SU-DHL-6 (cell line): ENCODE results near the gene C13orf46.
"Not testable (repeated sequence)": the region's sequence is repeated elsewhere in the genome, so short reads cannot be mapped to it uniquely, and the experiment has no call there.

Source experiments
- H2AFZ ChIP-seq: fragments of 200-600 bp; sonication (generic); 2 replicates; pipeline ENCODE4 v1.6.1; 2014; ENCODE audit warnings: low read depth, mild to moderate bottlenecking, moderate library complexity, mixed read lengths, antibody characterized with exemption, low read length; ENCODE audit not compliant: severe bottlenecking
- H3F3A ChIP-seq: fragments of 200-600 bp; shearing (Covaris generic); 2 replicates; pipeline ENCODE4 v1.6.0; 2016; ENCODE audit warnings: antibody characterized with exemption, mild to moderate bottlenecking; ENCODE audit not compliant: insufficient read depth
- H3K27ac ChIP-seq: fragments of 200-600 bp; sonication (generic); 2 replicates; pipeline ENCODE4 v1.5.1; 2016; ENCODE audit warnings: low read depth, mild to moderate bottlenecking, low read length, moderate library complexity, mixed read lengths
- H3K27me3 ChIP-seq: fragments of 200-600 bp; sonication (generic), shearing (Covaris generic); 2 replicates; pipeline ENCODE4 v1.6.0; 2014; ENCODE audit warnings: mild to moderate bottlenecking, low read length
- H3K36me3 ChIP-seq: fragments of 200-600 bp; sonication (generic); 2 replicates; pipeline ENCODE4 v1.6.1; 2014; ENCODE audit warnings: mild to moderate bottlenecking, low read length, mixed read lengths
- H3K4me2 ChIP-seq: fragments of 300-600, 200-600 bp; shearing (Covaris generic), sonication (generic); 2 replicates; pipeline ENCODE4 v1.6.0; 2014; ENCODE audit warnings: low read length, low read depth, mild to moderate bottlenecking; ENCODE audit not compliant: poor library complexity, severe bottlenecking
- H3K4me3 ChIP-seq: fragments of 200-600 bp; sonication (generic); 2 replicates; pipeline ENCODE4 v1.5.1; 2014; ENCODE audit warnings: antibody characterized with exemption, low read length, mild to moderate bottlenecking, mixed read lengths; ENCODE audit not compliant: insufficient read depth, poor library complexity, severe bottlenecking
- H3K79me2 ChIP-seq: fragments of 200-600 bp; sonication (generic); 2 replicates; pipeline ENCODE4 v1.6.1; 2014; ENCODE audit warnings: mild to moderate bottlenecking, low read length, moderate library complexity; ENCODE audit not compliant: insufficient read depth
- H3K9ac ChIP-seq: fragments of 200-600 bp; sonication (generic); 2 replicates; pipeline ENCODE4 v1.7.0; 2014; ENCODE audit warnings: mild to moderate bottlenecking, low read length
- H3K9me2 ChIP-seq: fragments of 200-600 bp; sonication (generic); replicated peaks from 2 replicates; pipeline ENCODE4 v1.6.1; 2014; ENCODE audit warnings: low read length; ENCODE audit not compliant: insufficient read depth
- H3K9me3 ChIP-seq: fragments of 200-600 bp; sonication (generic); 2 replicates; pipeline ENCODE4 v1.6.1; 2014; ENCODE audit warnings: low read length, mixed read lengths; ENCODE audit not compliant: insufficient read depth
- H4K20me1 ChIP-seq: fragments of 200-600 bp; sonication (generic); 2 replicates; pipeline ENCODE4 v1.6.1; 2014; ENCODE audit warnings: low read depth, mild to moderate bottlenecking, antibody characterized with exemption, low read length, moderate library complexity, mixed read lengths
- EZH2phosphoT487 ChIP-seq: fragments of 200-600 bp; sonication (generic), shearing (Covaris generic); conservative IDR thresholded peaks from 2 replicates; pipeline ENCODE4 v1.6.1; 2018; ENCODE audit warnings: mild to moderate bottlenecking, antibody characterized with exemption, low read length, moderate library complexity, mixed read lengths
- TF ChIP-seq, protein P1 (sequence below): fragments of 200-600 bp; sonication (generic); IDR thresholded peaks from one replicate; pipeline ENCODE4 v1.5.1; 2017; ENCODE audit warnings: antibody characterized with exemption, mild to moderate bottlenecking, low read length, moderate library complexity; ENCODE audit not compliant: insufficient read depth, poor library complexity, severe bottlenecking

Gene C13orf46

DNA sequence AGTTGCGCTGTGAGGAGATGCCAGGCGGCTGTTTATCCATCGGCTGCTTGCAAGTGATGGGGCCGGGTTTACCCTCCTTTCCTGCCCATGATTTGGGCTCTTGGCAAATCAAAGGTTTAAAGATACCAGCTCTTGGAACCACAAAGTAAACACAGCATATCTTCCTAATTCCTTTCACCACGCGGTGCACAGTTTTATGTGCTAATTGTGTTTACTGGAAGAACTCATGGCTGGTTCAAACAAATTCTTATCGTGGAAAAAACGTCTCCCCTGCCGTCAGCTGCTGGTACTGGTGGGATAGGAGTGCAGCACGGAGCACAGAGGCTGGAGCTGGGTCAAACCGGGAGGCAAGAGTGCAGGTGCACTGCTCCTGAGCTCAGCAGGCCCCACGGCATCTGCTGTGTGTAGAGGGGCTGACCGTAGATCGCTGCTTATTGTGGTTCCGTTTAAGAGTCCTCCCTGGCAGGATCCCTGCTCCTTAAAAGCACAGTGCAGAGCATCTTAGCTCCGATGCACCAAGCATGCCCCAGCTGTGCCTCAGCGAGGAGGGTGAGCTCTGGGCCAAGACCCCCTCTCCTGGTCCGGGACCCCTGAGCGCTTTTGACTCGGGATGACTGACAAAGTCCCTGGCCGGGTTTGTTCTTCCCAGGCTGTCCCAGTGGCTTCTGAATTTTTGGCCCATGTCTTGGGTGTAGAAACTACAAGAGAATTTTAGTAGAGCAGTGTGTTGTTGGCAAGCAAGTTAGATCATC lies 58.7 kb downstream of the C13orf46 start:
- Histone ChIP-seq H3K4me2 (no peak overlapping the region), H3K9ac (no peak overlapping the region), H4K20me1 (no peaks in the 10 kb centered on the region), H3F3A (no peaks in the 10 kb centered on the region), H3K9me2 (no peaks in the 10 kb centered on the region), H3K36me3 (no peaks in the 10 kb centered on the region), H3K27me3 (no peaks in the 10 kb centered on the region), H3K4me3 (no peak overlapping the region), H2AFZ (no peak overlapping the region), H3K9me3 (no peaks in the 10 kb centered on the region), H3K79me2 (no peaks in the 10 kb centered on the region), H3K27ac (no peak overlapping the region)
- TF ChIP-seq EZH2phosphoT487, result no peak
- TF ChIP-seq, protein P1, sequence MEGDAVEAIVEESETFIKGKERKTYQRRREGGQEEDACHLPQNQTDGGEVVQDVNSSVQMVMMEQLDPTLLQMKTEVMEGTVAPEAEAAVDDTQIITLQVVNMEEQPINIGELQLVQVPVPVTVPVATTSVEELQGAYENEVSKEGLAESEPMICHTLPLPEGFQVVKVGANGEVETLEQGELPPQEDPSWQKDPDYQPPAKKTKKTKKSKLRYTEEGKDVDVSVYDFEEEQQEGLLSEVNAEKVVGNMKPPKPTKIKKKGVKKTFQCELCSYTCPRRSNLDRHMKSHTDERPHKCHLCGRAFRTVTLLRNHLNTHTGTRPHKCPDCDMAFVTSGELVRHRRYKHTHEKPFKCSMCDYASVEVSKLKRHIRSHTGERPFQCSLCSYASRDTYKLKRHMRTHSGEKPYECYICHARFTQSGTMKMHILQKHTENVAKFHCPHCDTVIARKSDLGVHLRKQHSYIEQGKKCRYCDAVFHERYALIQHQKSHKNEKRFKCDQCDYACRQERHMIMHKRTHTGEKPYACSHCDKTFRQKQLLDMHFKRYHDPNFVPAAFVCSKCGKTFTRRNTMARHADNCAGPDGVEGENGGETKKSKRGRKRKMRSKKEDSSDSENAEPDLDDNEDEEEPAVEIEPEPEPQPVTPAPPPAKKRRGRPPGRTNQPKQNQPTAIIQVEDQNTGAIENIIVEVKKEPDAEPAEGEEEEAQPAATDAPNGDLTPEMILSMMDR, result no peak

DNA sequence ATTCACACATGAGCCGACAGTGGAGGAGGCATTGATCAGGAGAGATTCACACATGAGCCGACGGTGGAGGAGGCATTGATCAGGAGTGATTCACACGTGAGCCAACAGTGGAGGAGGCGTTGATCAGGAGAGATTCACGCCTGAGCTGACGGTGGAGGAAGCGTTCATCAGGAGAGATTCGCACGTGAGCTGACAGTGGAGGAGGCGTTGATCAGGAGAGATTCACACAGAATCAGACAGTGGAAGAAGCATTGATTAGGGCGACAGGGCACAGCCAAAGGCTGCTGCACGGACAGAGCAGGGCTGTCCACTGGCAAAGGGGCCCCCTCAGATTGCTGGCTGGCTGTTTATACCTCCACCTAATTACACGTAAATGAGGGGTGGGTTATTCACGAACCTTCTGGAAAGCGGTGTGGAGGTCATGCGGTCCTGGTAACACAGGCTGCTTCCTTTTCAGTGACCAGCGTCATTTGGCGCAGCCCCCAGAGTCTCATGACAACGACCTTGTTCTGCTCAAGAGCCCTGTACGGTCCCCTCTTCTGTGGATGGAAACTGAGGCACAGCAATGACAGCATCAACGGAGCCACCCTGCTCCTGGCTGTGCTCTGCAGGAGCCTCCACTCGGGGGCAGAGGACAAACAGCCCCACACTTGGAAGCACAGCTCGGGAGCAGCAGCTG lies 59.4 kb downstream of the C13orf46 start:
- Histone ChIP-seq H3K9me3 (no peaks in the 10 kb centered on the region), H3K9me2 (no peaks in the 10 kb centered on the region), H4K20me1 (no peaks in the 10 kb centered on the region), H3K4me3 (no peak overlapping the region), H3K9ac (no peak overlapping the region), H3F3A (no peaks in the 10 kb centered on the region), H3K27ac (no peak overlapping the region), H2AFZ (no peak overlapping the region), H3K4me2 (no peak overlapping the region), H3K79me2 (no peaks in the 10 kb centered on the region), H3K36me3 (no peaks in the 10 kb centered on the region), H3K27me3 (no peaks in the 10 kb centered on the region)
- TF ChIP-seq, protein P1, result no peak
- no peak for TF ChIP-seq EZH2phosphoT487

DNA sequence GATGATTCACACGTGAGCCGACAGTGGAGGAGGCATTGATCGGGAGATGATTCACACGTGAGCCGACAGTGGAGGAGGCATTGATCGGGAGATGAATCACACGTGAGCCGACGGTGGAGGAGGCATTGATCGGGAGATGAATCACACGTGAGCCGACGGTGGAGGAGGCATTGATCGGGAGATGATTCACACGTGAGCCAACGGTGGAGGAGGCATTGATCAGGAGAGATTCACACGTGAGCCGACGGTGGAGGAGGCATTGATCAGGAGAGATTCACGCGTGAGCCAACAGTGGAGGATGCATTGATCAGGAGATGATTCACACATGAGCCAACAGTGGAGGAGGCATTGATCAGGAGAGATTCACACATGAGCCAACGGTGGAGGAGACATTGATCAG lies 60.0 kb downstream of the C13orf46 start:
- not testable (repeated sequence) for H2AFZ ChIP-seq, H3K4me3 ChIP-seq, H3K79me2 ChIP-seq, H3K9ac ChIP-seq, H3K9me3 ChIP-seq, H3K4me2 ChIP-seq, H3K27ac ChIP-seq, H4K20me1 ChIP-seq, H3K36me3 ChIP-seq, H3K9me2 ChIP-seq, H3K27me3 ChIP-seq, H3F3A ChIP-seq

DNA sequence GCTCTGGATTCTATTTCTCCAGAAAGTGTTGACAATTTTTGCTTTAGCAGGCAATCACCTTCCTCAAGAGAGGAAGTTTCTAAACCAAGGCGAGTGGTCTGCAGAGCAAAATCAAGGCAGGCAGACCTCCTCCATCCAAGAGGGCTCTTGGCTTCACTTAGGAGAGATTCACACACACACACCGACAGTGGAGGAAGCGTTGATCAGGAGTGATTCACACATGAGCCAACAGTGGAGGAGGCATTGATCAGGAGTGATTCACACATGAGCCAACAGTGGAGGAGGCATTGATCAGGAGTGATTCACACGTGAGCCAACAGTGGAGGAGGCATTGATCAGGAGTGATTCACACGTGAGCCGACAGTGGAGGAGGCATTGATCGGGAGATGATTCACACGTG lies 60.5 kb downstream of the C13orf46 start:
- H3K36me3 ChIP-seq, H3K9ac ChIP-seq, H3K79me2 ChIP-seq, H3K27me3 ChIP-seq, H3K27ac ChIP-seq, H3K4me3 ChIP-seq, H4K20me1 ChIP-seq, H2AFZ ChIP-seq, H3K9me3 ChIP-seq, H3F3A ChIP-seq, H3K9me2 ChIP-seq, H3K4me2 ChIP-seq: not testable (repeated sequence)
